ENCODE results near the gene DGKZ.

DGKZ gene

GRCh38 chr11:46383404-46383758, 36.1 kb downstream of the DGKZ start:
- DNase-seq = no peak

- no peak for DNase-seq
These were observed 36.9 kb downstream of the DGKZ start for GRCh38 chr11:46383974-46384701.

DNA sequence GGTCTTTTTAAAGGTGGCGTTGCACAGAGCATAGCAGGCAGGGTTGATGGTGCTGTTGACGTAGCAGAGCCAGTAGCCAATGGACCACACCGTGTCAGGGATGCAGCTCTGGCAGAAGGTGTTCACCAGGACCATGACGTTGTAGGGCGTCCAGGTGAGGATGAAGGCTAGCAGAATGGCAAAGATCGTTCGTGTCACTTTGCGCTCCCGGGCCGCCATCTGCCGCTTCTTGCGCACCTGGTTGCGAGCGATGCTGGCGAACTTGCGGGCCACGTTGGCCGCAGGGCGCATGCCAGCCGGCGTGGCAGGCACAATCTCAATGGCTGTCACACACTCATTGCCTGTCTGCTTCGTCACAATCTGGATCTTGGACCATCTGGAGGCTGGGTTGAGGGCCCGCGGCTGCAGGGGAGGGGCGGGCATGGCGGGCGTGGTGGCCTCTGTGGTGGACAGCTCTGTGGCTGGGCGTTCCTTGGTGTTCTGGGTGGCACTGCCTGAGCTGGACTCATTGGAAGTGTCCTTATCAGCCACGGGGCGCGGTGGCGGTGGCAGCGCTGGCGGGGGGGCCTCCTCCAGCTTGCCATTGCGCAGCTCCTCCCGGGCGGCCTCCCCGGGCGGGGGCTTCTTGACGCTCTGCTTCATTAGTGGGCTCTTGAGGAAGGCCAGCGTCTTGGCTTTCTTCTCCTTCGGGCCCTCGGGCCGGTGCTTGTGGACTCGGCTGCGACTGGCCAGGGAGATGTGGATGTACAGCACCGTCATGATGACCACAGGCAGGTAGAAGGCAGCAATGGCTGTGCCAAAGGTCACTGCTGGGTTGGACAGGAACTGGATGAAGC, 38.1 kb downstream of the DGKZ start:
- no peak for DNase-seq

DNA sequence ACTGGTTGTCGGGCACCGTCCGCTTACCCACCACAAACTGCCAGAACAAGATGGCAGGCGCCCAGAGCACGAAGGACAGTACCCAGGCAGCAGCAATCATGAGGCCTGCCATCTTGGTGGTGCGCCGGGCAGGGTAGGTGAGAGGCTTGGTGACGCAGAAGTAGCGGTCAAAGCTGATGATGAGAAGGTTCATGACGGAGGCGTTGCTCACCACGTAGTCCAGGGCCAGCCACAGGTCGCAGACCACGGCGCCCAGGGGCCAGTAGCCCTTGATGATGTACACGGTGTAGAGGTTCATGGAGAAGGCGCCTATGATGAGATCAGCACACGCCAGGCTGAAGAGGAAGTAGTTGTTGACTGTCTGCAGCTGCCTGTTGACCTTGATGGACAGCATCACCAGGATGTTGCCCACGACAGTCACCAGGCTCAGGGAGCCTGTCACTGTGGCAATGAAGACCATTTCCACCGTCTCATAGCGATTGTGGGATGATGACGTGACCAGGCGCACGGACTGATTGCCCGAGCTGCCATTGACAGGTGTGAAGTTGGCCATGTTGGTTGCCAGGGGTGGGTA, 38.8 kb downstream of the DGKZ start:
- no peak for DNase-seq

DNA sequence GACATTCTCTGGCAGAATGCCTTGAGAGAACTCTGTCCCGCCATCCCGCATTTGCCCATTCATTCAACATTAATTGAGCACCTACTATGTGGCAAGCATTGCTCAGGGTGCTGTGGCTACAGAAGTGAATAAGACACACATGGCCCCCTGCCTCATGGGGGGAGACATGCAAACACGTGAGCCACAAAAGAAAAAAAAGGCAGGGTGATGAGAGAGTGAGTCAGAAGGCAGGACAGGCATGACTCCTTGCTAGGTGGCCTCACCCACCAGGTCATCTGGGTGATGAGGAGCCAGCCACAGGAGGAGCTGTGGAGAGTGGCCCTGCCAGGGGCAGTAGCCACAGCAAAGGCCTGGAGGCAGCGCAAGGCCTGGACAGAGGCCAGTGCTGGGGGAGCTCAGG, 39.4 kb downstream of the DGKZ start:
- peak; percentile 40 for DNase-seq

- DNase-seq = no peak
These were observed 40.2 kb downstream of the DGKZ start for GRCh38 chr11:46387456-46387855.

- DNase-seq = no peak
These were observed 40.8 kb downstream of the DGKZ start for GRCh38 chr11:46387919-46388618.

DNA sequence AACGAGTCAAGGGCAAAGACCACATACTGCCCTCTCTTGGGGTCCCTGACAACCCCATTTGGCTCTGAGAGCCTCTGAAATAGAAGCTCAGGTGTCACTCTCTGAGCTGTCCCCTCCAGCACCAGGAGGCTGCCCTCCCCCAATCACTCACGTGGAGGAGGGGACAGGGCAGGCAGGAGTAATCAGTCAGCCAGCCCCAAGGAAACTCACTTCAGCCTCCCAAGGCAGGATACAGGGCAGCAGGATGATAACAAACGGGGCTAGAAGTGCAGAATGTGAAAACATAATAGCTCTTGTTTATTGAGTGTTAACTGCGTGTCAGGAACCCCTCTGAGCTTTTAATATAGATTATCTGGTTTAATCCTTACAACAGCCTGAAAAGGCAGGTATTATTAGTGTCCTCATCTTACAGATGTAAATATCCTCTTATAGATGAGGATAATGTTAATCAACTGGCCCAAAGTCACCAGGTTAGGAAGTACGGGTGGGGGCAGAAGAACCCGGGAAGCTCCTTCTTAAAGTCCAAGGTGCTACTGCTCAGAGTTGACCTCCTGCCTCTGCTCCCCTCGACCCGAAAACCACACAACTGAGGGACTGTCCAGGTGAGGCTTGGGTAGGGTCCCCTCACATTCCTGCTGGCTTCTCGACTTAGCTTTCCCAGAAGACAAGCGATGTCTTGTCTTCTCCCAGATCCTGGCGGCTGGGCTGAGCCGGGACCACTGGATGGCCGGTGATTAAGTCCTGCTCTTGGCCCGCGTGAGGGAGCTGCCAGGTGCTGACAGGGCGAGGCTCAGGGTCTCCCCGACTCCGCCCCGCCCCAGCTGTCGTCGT, 41.6 kb downstream of the DGKZ start:
- DNase-seq = no peak

DNA sequence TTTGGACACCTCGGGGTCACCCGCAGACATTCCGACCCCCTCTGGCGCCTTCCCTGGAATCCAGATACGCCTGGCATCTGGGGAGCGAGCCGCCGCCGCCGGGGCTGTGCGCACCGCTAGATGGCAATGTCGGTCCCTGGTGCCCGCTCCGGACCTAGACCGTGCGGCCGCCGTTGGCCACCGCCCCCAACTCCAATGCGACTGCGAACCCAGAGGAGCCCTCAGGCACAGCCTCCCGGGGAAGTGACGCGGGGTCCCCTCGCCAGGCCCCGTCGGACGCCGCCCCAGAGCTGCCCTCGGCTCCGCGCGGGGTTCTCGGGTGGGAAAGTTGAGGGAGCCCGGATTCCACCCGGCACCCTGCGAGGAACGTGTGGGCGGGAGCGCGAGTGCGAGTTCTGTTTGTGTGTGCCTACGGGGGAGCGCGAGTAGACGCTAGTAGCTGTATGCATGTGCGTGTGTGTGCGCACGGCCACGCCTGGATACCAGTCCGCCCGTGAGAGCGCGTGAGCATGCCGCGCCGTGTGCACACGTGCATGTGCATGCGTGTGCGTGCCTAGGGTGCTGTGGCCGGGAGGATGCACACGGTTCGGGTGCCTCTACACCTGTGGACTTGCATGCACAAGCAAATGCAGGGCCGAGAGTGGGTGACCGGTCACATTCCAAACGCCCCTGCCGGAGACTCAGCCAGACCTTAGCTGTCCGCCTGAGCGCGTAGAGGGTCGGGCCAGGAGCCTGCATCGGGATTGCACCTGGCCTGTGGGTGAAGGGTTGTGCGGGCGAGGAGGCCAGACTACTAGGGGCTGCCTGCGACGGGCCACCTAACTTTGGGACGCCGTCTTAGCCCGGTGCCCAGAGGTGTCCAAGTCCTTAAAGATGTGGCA, 42.4 kb downstream of the DGKZ start:
- DNase-seq = peak; percentile 66

DNA sequence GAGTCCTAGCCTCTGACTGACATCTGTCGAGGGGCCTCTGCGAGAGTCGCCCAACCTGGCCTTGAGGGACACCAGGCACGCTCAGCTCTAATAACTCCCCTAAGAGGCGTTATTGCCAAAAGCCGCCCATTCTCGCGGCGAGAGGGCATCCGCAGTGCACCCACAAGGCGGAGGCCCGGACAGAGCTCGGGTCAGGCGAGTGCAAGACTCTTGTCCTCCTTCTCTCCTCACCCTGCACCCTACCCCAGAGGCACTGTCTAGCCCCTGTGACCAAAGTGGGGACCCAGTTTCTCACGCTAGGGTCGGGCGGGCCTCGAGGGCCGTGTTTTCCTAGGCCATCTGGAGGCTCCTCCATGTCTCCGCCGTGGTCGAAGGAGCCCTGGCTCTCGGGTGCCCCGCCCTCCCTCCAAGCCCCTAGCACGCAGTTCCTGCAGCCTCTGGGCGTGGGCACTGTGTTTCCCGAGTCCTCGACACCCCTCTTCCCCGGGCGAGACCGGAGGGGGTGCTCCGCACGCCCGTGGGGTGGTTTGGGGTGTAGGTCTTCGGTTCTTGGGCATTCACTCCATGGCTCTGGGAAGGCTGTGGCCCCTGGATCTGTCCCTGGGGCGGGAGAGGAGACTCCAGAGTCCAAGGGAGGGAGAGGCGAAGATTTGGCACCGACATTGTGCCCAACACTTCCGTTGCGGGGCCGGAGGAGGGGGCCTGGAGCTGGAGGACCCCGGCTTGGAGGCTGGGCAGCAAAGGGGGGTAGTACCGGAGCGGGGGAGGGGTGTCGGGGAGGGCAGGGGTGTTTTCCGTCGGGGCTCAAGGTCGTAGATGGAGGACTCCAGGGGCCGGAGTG, 43.3 kb downstream of the DGKZ start:
- DNase-seq = no peak

DNA sequence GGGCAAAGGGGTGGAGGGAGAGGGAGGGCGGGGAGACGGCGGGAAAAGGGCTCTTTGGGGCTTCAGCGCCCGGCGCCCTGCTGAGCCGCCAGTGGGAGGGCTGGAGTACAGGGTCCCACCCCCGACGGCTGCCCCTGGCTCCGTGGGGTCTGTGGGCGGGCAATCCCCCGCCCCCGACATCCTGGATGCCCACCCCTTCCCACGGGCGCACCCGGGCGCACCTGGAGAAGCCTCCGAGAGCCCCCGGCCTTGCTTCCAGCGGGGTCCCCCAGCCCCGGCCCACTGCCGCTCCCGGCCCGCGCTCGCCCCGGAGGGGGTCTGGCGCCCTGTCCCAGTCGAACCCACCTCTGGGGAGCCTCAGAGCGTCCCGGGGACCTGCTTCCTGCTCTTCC, 43.9 kb downstream of the DGKZ start:
- DNase-seq = no peak

DNA sequence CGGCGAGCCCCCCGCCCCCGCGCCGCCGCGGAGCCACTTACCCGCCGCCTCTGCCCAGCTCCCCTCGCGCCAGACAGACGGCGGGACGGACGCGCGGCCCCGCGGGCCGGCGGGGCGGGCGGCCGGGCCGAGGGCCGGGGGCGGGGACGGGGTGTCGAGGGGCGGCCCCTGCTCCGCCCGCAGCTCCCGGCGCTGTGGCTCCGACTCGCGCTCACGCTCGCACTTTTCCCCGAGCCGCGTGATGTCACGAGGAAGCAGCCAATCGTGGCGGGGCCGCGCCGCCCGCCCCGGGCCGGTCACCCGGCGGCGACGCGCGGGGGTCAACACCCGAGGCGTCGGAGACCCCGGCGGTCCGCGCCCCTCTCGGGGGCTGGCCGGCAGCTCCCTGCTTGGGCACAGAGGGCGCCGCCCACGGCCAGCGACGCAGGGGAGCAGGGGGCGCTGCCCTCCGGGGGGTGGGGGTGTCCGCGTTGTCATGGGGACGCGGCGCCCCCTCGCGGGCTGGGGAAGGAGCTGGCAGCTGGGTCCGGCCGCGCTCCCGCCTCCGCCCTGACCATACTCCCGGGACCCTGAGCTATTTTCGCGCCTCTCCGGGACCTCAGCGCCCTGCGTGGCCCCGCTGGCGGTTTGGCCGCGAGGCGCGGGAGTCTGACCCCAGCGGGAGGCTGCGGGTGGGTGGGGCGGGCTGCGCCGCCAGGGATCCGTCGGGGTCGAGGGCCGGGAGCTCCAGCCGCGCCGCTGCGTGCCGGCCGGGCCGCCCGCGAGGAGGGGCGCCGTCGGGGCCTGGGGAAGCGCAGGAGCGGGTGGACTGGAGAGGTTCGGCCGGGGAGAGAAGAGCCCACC, 44.5 kb downstream of the DGKZ start, which contains the start of gene CHRM4:
TSS of gene CHRM4 (minus strand) at position 199 of the 843 bp plus-strand sequence. CDS start 5,219 bp downstream, outside the sequence.
- DNase-seq = peak; percentile 22

DNA sequence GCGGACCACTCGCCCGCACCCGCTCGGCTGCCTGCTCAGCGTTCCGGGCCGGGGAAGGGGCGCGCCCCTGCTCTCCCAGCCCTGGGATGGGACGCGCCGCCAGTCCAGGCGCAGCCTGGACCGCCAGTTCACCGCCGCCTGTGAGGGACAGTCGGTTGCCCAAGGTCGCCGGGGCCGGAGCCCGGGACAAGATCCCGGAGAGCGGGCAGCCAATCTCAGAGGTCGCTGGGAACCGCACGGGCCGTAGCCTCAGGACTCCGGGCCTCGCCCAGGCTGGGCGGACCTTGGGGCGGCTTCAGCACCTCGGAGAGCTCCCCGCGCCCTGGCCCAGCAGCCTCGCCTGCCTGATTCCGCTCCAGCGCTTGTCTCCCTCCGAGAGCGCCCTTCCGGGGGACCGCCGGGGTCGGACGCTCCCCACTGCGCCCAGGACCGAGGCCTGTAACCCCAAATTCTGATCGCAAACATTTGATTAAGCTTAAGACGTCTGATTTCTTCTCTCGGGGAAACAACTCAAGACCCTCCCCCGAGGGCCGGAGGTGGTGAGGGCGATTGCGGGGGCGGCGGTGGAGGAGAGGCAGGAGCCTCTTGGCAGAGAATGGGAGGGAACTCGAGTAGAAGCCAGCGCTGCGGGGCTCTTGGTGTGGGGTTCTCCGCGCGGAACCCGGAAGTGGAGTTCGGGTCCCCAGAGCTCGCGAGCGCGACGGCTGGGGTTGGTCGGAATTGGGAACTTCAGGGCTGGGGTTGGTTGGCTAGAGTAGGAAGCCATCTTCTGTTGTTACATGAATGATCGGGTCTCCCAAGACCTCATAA, 45.4 kb downstream of the DGKZ start:
- peak; percentile 76 for DNase-seq

DNA sequence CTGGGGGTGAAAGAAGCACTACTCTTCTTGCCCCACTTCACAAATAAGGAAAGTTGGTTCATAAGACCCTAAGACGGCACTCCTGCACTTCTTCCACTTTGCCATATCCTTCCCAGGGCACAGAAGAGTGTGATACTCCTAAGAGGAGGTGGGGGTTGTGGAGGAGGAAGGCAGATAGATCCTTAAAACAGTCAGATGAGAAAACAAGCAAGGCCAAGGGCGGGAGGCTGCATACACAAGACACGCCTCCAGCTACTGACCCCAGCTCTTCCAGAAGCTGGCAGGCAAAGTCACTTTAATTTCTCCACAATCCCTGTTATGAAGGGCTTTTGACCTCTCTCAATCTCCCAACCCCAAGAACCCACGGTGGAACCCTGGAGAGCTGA, 46.0 kb downstream of the DGKZ start:
- DNase-seq = no peak

- DNase-seq = no peak
These were observed 46.5 kb downstream of the DGKZ start for GRCh38 chr11:46393759-46394158.

GRCh38 chr11:46397526-46397925, 50.3 kb downstream of the DGKZ start:
- no peak for DNase-seq

GRCh38 chr11:46402957-46403902, 56.0 kb downstream of the DGKZ start:
- no peak for DNase-seq
